Testis (tissue), 2 donors: ENCODE measurements around the gene CTNNA2.

ENCODE experiments used
- POLR2A ChIP-seq: fragments of 450-650 bp; IDR thresholded peaks from one replicate; pipeline ENCODE4 v1.6.1; 2017; ENCODE audit warnings: antibody characterized with exemption, mild to moderate bottlenecking, moderate library complexity
- TF ChIP-seq, protein P1 (sequence below), 3 experiments: fragments of 450-650 bp in 2 of 3; fragments of 200-600 bp in 1 of 3; sonication (generic) in 1 of 3; IDR thresholded peaks; one replicate each; pipeline ENCODE4 v1.5.1; 2016 to 2019; ENCODE audit warnings: antibody characterized with exemption in 3 of 3, mild to moderate bottlenecking in 2 of 3, moderate library complexity in 1 of 3

GRCh38 chr2:80322958-80323357, 810.1 kb downstream of the CTNNA2 start:
- TF ChIP-seq, protein P1, sequence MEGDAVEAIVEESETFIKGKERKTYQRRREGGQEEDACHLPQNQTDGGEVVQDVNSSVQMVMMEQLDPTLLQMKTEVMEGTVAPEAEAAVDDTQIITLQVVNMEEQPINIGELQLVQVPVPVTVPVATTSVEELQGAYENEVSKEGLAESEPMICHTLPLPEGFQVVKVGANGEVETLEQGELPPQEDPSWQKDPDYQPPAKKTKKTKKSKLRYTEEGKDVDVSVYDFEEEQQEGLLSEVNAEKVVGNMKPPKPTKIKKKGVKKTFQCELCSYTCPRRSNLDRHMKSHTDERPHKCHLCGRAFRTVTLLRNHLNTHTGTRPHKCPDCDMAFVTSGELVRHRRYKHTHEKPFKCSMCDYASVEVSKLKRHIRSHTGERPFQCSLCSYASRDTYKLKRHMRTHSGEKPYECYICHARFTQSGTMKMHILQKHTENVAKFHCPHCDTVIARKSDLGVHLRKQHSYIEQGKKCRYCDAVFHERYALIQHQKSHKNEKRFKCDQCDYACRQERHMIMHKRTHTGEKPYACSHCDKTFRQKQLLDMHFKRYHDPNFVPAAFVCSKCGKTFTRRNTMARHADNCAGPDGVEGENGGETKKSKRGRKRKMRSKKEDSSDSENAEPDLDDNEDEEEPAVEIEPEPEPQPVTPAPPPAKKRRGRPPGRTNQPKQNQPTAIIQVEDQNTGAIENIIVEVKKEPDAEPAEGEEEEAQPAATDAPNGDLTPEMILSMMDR (IDR thresholded peaks at IDR 0.05), result no peak
- TF ChIP-seq POLR2A, result no peak
